ENCODE measurements around the gene SEMA4C. TPM values are rescaled to one million over a fixed set of nuclear protein-coding genes. Genes with fewer than 3 reads are reported as not detected.

The SEMA4C gene
- polyA plus RNA-seq, 1 donor (not counting 4 experiments of a cell fraction or from before 2014, with no cell fraction given) = 7.5 TPM

- FAIRE-seq (no peak), DNase-seq (ENCODE audit: low read depth, low spot score) (no peak)
- H3K27me3 ChIP-seq (ENCODE audit: control insufficient read depth, extremely low read depth, insufficient read depth, low read length) = peaks cover 3% of the 10 kb centered on the region
- no peak overlapping the region for H3K27ac ChIP-seq (ENCODE audit: control insufficient read depth, insufficient read depth, low read length)
- no peak overlapping the region for H3K4me3 ChIP-seq (ENCODE audit: control insufficient read depth in 2 of 3, extremely low read depth in 1 of 3, insufficient read depth in 2 of 3, low read depth in 1 of 3, low read length in 3 of 3)
- TF ChIP-seq CTCF (optimal IDR thresholded peaks at IDR 0.05 in 1 of 3, IDR thresholded peaks at IDR 0.05 in 1 of 3, conservative IDR thresholded peaks at IDR 0.05 in 1 of 3; ENCODE audit: extremely low read depth in 1 of 3, insufficient read depth in 2 of 3, low read length in 3 of 3) = no peak
- TF ChIP-seq EZH2 (IDR thresholded peaks at IDR 0.05; ENCODE audit: low read length) = no peak
- H3K36me3 ChIP-seq (ENCODE audit: control insufficient read depth in 2 of 2, extremely low read depth in 1 of 2, insufficient read depth in 2 of 2, low read length in 2 of 2) = no peaks in the 10 kb centered on the region
- peaks cover 3% of the 10 kb centered on the region for H3K9me1 ChIP-seq (ENCODE audit: control insufficient read depth, extremely low read depth, insufficient read depth, low read length)
- dilution Hi-C loops (cut with MboI; ENCODE audit: extremely low pct_ligation_motif_present, low sequenced_read_pairs) = no loop called here
- no peaks in the 10 kb centered on the region for H4K20me1 ChIP-seq (ENCODE audit: control insufficient read depth, extremely low read depth, insufficient read depth, low read length)
- no peaks in the 10 kb centered on the region for H3K9me3 ChIP-seq (ENCODE audit: control insufficient read depth, low read depth, low read length)
- H2AFZ ChIP-seq (ENCODE audit: control insufficient read depth, low read length) = no peak overlapping the region
- no peak overlapping the region for H3K4me2 ChIP-seq (ENCODE audit: control insufficient read depth, extremely low read depth, insufficient read depth, low read depth, low read length)
- H3K4me1 ChIP-seq (ENCODE audit: control insufficient read depth, extremely low read depth, insufficient read depth, low read length) = peaks cover 32% of the 10 kb centered on the region
- H3K79me2 ChIP-seq (ENCODE audit: control insufficient read depth, insufficient read depth, low read length) = no peaks in the 10 kb centered on the region
- H3K9ac ChIP-seq (ENCODE audit: control insufficient read depth, extremely low read depth, insufficient read depth, low read length) = no peak overlapping the region
Observed at GRCh38 chr2:96877631-96878092, 7.8 kb upstream of the SEMA4C start.

- peaks cover 3% of the 10 kb centered on the region for H3K9me1 ChIP-seq (ENCODE audit: control insufficient read depth, extremely low read depth, insufficient read depth, low read length)
- peaks cover 28% of the 10 kb centered on the region for H3K4me1 ChIP-seq (ENCODE audit: control insufficient read depth, extremely low read depth, insufficient read depth, low read length)
- peaks cover 3% of the 10 kb centered on the region for H3K27me3 ChIP-seq (ENCODE audit: control insufficient read depth, extremely low read depth, insufficient read depth, low read length)
- no peak overlapping the region for H3K4me3 ChIP-seq (ENCODE audit: control insufficient read depth in 2 of 3, extremely low read depth in 1 of 3, insufficient read depth in 2 of 3, low read depth in 1 of 3, low read length in 3 of 3)
- DNase-seq (ENCODE audit: low read depth, low spot score) (no peak), FAIRE-seq (no peak)
- H3K4me2 ChIP-seq (ENCODE audit: control insufficient read depth, extremely low read depth, insufficient read depth, low read depth, low read length) = no peak overlapping the region
- H3K79me2 ChIP-seq (ENCODE audit: control insufficient read depth, insufficient read depth, low read length) = no peaks in the 10 kb centered on the region
- no peaks in the 10 kb centered on the region for H3K9me3 ChIP-seq (ENCODE audit: control insufficient read depth, low read depth, low read length)
- no peak for TF ChIP-seq CTCF (optimal IDR thresholded peaks at IDR 0.05 in 1 of 3, IDR thresholded peaks at IDR 0.05 in 1 of 3, conservative IDR thresholded peaks at IDR 0.05 in 1 of 3; ENCODE audit: extremely low read depth in 1 of 3, insufficient read depth in 2 of 3, low read length in 3 of 3)
- TF ChIP-seq EZH2 (IDR thresholded peaks at IDR 0.05; ENCODE audit: low read length) = no peak
- no peak overlapping the region for H3K27ac ChIP-seq (ENCODE audit: control insufficient read depth, insufficient read depth, low read length)
- dilution Hi-C loops (cut with MboI; ENCODE audit: extremely low pct_ligation_motif_present, low sequenced_read_pairs) = no loop called here
- no peak overlapping the region for H2AFZ ChIP-seq (ENCODE audit: control insufficient read depth, low read length)
- no peaks in the 10 kb centered on the region for H3K36me3 ChIP-seq (ENCODE audit: control insufficient read depth in 2 of 2, extremely low read depth in 1 of 2, insufficient read depth in 2 of 2, low read length in 2 of 2)
- H4K20me1 ChIP-seq (ENCODE audit: control insufficient read depth, extremely low read depth, insufficient read depth, low read length) = no peaks in the 10 kb centered on the region
- no peak overlapping the region for H3K9ac ChIP-seq (ENCODE audit: control insufficient read depth, extremely low read depth, insufficient read depth, low read length)
Observed at GRCh38 chr2:96877042-96877451, 7.2 kb upstream of the SEMA4C start.
